Measurements from ENCODE around the gene DOK5. TPM values are rescaled to one million over a fixed set of nuclear protein-coding genes. Genes with fewer than 3 reads are reported as not detected.

The DOK5 gene
- polyA plus RNA-seq, 1 donor, result 3.0 TPM

- WGBS (ENCODE audit: insufficient coverage, low lambda C conversion rate), result 85% methylated on average over 2 of the region's 2 CpGs
- Histone ChIP-seq H3K27me3 (ENCODE audit: control insufficient read depth, insufficient read depth, low read length) (no peaks in the 10 kb centered on the region), H3K4me1 (ENCODE audit: control insufficient read depth, insufficient read depth, low read length) (no peaks in the 10 kb centered on the region), H3K9me3 (ENCODE audit: control insufficient read depth, low read depth, low read length) (no peaks in the 10 kb centered on the region), H3K36me3 (ENCODE audit: control insufficient read depth, insufficient read depth, low read length) (no peaks in the 10 kb centered on the region), H3K4me3 (ENCODE audit: low read length) (no peak overlapping the region), H3K27ac (ENCODE audit: low read length) (no peak overlapping the region)
- DNase-seq, result no peak
Measured at GRCh38 chr20:54640800-54641199, 165.4 kb downstream of the DOK5 start.

GRCh38 chr20:54642864-54643667 lies 167.7 kb downstream of the DOK5 start:
- Histone ChIP-seq H3K36me3 (ENCODE audit: control insufficient read depth, insufficient read depth, low read length) (no peaks in the 10 kb centered on the region), H3K4me1 (ENCODE audit: control insufficient read depth, insufficient read depth, low read length) (no peaks in the 10 kb centered on the region), H3K27me3 (ENCODE audit: control insufficient read depth, insufficient read depth, low read length) (no peaks in the 10 kb centered on the region), H3K27ac (ENCODE audit: low read length) (no peak overlapping the region), H3K9me3 (ENCODE audit: control insufficient read depth, low read depth, low read length) (no peaks in the 10 kb centered on the region), H3K4me3 (ENCODE audit: low read length) (no peak overlapping the region)
- no CpG with 5 or more reads among the region's 18 CpGs for WGBS (ENCODE audit: insufficient coverage, low lambda C conversion rate)
- DNase-seq, result no peak

GRCh38 chr20:54643761-54644160 lies 168.4 kb downstream of the DOK5 start:
- Histone ChIP-seq H3K27ac (ENCODE audit: low read length) (no peak overlapping the region), H3K9me3 (ENCODE audit: control insufficient read depth, low read depth, low read length) (no peaks in the 10 kb centered on the region), H3K36me3 (ENCODE audit: control insufficient read depth, insufficient read depth, low read length) (no peaks in the 10 kb centered on the region), H3K4me3 (ENCODE audit: low read length) (no peak overlapping the region), H3K27me3 (ENCODE audit: control insufficient read depth, insufficient read depth, low read length) (peaks cover 3% of the 10 kb centered on the region), H3K4me1 (ENCODE audit: control insufficient read depth, insufficient read depth, low read length) (no peaks in the 10 kb centered on the region)
- no CpG with 5 or more reads among the region's 4 CpGs for WGBS (ENCODE audit: insufficient coverage, low lambda C conversion rate)
- no peak for DNase-seq

GRCh38 chr20:54645445-54646155 lies 170.2 kb downstream of the DOK5 start:
- WGBS (ENCODE audit: insufficient coverage, low lambda C conversion rate), result no CpG with 5 or more reads among the region's 8 CpGs
- DNase-seq, result no peak
- Histone ChIP-seq H3K4me3 (ENCODE audit: low read length) (no peak overlapping the region), H3K9me3 (ENCODE audit: control insufficient read depth, low read depth, low read length) (no peaks in the 10 kb centered on the region), H3K36me3 (ENCODE audit: control insufficient read depth, insufficient read depth, low read length) (no peaks in the 10 kb centered on the region), H3K27me3 (ENCODE audit: control insufficient read depth, insufficient read depth, low read length) (peaks cover 3% of the 10 kb centered on the region), H3K4me1 (ENCODE audit: control insufficient read depth, insufficient read depth, low read length) (no peaks in the 10 kb centered on the region), H3K27ac (ENCODE audit: low read length) (no peak overlapping the region)

- H3K9me3 ChIP-seq (ENCODE audit: control insufficient read depth, low read depth, low read length), result no peaks in the 10 kb centered on the region
- peaks cover 3% of the 10 kb centered on the region for H3K27me3 ChIP-seq (ENCODE audit: control insufficient read depth, insufficient read depth, low read length)
- 67% methylated on average over 1 of the region's 4 CpGs for WGBS (ENCODE audit: insufficient coverage, low lambda C conversion rate)
- no peak for DNase-seq
- H3K4me3 ChIP-seq (ENCODE audit: low read length), result no peak overlapping the region
- H3K27ac ChIP-seq (ENCODE audit: low read length), result no peak overlapping the region
- H3K36me3 ChIP-seq (ENCODE audit: control insufficient read depth, insufficient read depth, low read length), result no peaks in the 10 kb centered on the region
- no peaks in the 10 kb centered on the region for H3K4me1 ChIP-seq (ENCODE audit: control insufficient read depth, insufficient read depth, low read length)
Measured at GRCh38 chr20:54646156-54646517, 170.7 kb downstream of the DOK5 start.

- no peak overlapping the region for H3K27ac ChIP-seq (ENCODE audit: low read length)
- peaks cover 3% of the 10 kb centered on the region for H3K27me3 ChIP-seq (ENCODE audit: control insufficient read depth, insufficient read depth, low read length)
- 80% methylated on average over 3 of the region's 9 CpGs for WGBS (ENCODE audit: insufficient coverage, low lambda C conversion rate)
- DNase-seq, result no peak
- H3K4me1 ChIP-seq (ENCODE audit: control insufficient read depth, insufficient read depth, low read length), result no peaks in the 10 kb centered on the region
- no peaks in the 10 kb centered on the region for H3K9me3 ChIP-seq (ENCODE audit: control insufficient read depth, low read depth, low read length)
- no peaks in the 10 kb centered on the region for H3K36me3 ChIP-seq (ENCODE audit: control insufficient read depth, insufficient read depth, low read length)
- H3K4me3 ChIP-seq (ENCODE audit: low read length), result no peak overlapping the region
Measured at GRCh38 chr20:54648421-54649142, 173.2 kb downstream of the DOK5 start.

GRCh38 chr20:54649511-54649962 lies 174.1 kb downstream of the DOK5 start:
- Histone ChIP-seq H3K27ac (ENCODE audit: low read length) (no peak overlapping the region), H3K4me3 (ENCODE audit: low read length) (no peak overlapping the region), H3K36me3 (ENCODE audit: control insufficient read depth, insufficient read depth, low read length) (no peaks in the 10 kb centered on the region), H3K9me3 (ENCODE audit: control insufficient read depth, low read depth, low read length) (no peaks in the 10 kb centered on the region), H3K4me1 (ENCODE audit: control insufficient read depth, insufficient read depth, low read length) (no peaks in the 10 kb centered on the region), H3K27me3 (ENCODE audit: control insufficient read depth, insufficient read depth, low read length) (peaks cover 3% of the 10 kb centered on the region)
- peak; percentile 42 to 59 for DNase-seq
- WGBS (ENCODE audit: insufficient coverage, low lambda C conversion rate), result no CpG with 5 or more reads among the region's 8 CpGs

GRCh38 chr20:54650052-54650719 lies 174.8 kb downstream of the DOK5 start:
- H3K36me3 ChIP-seq (ENCODE audit: control insufficient read depth, insufficient read depth, low read length), result no peaks in the 10 kb centered on the region
- no peak overlapping the region for H3K27ac ChIP-seq (ENCODE audit: low read length)
- peaks cover 3% of the 10 kb centered on the region for H3K27me3 ChIP-seq (ENCODE audit: control insufficient read depth, insufficient read depth, low read length)
- DNase-seq, result no peak
- no peaks in the 10 kb centered on the region for H3K4me1 ChIP-seq (ENCODE audit: control insufficient read depth, insufficient read depth, low read length)
- WGBS (ENCODE audit: insufficient coverage, low lambda C conversion rate), result 36% methylated on average over 1 of the region's 4 CpGs
- no peak overlapping the region for H3K4me3 ChIP-seq (ENCODE audit: low read length)
- H3K9me3 ChIP-seq (ENCODE audit: control insufficient read depth, low read depth, low read length), result no peaks in the 10 kb centered on the region

- Histone ChIP-seq H3K27ac (ENCODE audit: low read length) (no peak overlapping the region), H3K36me3 (ENCODE audit: control insufficient read depth, insufficient read depth, low read length) (no peaks in the 10 kb centered on the region), H3K4me3 (ENCODE audit: low read length) (no peak overlapping the region), H3K9me3 (ENCODE audit: control insufficient read depth, low read depth, low read length) (no peaks in the 10 kb centered on the region), H3K4me1 (ENCODE audit: control insufficient read depth, insufficient read depth, low read length) (no peaks in the 10 kb centered on the region), H3K27me3 (ENCODE audit: control insufficient read depth, insufficient read depth, low read length) (peaks cover 3% of the 10 kb centered on the region)
- no CpG with 5 or more reads among the region's 3 CpGs for WGBS (ENCODE audit: insufficient coverage, low lambda C conversion rate)
- no peak for DNase-seq
Measured at GRCh38 chr20:54651252-54651651, 175.9 kb downstream of the DOK5 start.

- no CpG with 5 or more reads among the region's 4 CpGs for WGBS (ENCODE audit: insufficient coverage, low lambda C conversion rate)
- H3K4me1 ChIP-seq (ENCODE audit: control insufficient read depth, insufficient read depth, low read length), result no peaks in the 10 kb centered on the region
- H3K36me3 ChIP-seq (ENCODE audit: control insufficient read depth, insufficient read depth, low read length), result no peaks in the 10 kb centered on the region
- no peak overlapping the region for H3K27ac ChIP-seq (ENCODE audit: low read length)
- no peaks in the 10 kb centered on the region for H3K27me3 ChIP-seq (ENCODE audit: control insufficient read depth, insufficient read depth, low read length)
- DNase-seq, result no peak
- H3K4me3 ChIP-seq (ENCODE audit: low read length), result no peak overlapping the region
- no peaks in the 10 kb centered on the region for H3K9me3 ChIP-seq (ENCODE audit: control insufficient read depth, low read depth, low read length)
Measured at GRCh38 chr20:54654450-54654849, 179.1 kb downstream of the DOK5 start.
